ENCODE data around the gene PAMR1.

The PAMR1 gene

DNA sequence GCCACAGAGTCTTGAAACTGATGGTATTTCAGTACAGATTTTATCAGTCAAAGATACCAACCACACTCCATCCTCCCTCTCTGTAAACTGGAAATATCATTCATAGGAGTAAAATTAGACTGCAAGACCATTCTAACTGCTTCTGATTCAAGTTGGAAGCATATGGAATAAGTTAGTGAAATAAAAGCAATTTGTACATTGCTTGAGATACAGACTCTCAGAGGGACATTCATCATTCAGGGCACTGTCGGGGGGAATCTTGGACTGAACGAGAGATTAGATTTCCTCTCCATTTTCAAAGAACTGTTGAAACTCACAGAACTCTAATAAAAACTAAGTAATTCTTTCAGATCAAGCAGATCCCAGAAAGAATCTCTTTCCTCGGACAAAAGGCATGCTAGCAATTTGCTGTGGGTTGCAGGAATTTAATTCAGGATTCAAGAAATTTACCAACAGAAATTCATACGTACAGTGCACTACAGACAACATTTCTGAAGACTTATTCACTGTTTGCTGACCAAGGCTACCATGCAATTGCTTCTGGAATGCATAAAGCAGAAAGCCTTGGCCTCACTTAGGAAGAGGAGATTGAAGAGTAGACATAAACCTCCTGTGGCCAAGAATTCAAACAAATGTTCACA, 34.1 kb downstream of the PAMR1 start:
- no peak for DNase-seq

DNA sequence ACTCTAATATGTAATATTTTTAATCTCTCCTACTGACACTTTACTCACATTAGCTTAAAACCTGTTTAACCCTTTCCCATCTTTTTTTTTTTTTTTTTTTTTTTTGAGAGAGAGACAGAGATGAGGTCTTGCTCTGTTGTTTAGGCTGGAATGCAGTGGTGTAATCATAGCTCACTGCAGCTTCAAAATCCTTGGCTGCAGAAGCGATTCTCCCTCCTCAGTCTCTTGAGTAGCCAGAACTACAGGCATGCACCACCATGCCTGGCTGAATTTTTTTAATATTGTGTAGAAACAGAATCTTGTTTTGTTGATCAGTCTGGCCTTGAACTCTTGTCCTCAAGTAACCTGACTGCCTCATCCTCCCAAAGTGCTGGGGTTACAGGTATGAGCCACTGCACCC, 37.3 kb downstream of the PAMR1 start:
- DNase-seq = no peak

DNA sequence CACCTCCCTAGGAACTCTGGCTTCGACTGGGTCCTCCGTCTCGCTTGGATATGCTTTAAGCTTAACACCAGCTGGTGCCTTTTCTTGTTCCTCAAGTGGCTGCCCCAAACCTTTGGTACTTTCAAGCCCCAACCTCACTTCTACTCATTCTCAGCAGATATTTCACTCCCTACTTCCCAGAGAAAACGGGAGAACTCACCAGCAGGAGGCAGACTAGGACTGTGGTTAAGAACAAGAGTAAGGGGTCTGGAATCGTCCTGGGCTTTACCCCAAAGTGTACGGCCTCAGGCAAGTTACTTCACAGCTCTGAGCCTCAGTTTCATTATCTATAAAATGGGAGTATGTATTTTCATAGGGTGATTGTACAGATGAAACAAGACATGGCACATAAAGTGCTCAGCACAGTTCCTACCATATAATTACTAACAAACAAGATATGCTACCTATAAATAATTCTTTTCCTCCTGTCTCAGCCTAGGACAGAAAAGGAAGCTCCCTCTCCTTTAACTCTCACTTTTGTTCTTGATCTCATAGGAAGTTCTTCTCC, 37.8 kb downstream of the PAMR1 start:
- DNase-seq = no peak

DNA sequence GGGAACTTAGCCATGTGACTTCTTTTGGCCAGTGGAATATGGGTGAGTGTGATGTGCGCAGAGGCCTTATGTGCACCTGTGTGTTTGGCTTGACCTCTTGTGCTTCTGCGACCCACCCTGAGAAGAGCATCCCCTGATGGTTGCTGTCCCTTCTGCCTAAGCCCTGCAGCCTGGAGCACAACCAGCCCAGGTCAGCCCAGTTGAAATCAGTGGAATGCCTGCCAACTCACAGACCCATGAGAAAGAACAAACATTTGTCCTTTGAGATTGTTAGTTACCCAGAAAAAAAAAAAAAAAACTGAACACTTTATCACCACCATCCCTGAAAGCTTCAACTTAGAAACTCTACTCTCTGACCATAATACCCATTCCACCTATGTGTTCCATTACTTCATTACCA, 38.5 kb downstream of the PAMR1 start:
- no peak for DNase-seq

DNA sequence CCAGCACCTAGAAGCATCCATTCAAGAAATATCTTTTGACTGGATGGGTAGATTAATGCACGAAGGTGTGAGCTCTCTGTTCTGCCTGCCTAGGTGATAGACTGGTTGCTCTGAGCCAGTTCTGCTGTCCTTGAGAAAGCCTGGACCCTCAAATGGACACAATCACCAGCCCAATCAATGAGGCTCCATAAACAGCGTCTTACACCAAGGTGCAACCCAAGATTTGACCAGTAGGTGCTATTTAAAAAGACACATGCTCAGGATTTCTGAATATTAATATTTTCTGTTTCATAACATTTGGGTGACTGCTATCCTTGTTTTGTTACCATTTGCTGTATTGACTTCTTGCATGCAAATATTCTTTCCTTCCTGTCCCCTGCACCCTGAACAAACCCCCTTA, 39.0 kb downstream of the PAMR1 start:
- DNase-seq = no peak

DNA sequence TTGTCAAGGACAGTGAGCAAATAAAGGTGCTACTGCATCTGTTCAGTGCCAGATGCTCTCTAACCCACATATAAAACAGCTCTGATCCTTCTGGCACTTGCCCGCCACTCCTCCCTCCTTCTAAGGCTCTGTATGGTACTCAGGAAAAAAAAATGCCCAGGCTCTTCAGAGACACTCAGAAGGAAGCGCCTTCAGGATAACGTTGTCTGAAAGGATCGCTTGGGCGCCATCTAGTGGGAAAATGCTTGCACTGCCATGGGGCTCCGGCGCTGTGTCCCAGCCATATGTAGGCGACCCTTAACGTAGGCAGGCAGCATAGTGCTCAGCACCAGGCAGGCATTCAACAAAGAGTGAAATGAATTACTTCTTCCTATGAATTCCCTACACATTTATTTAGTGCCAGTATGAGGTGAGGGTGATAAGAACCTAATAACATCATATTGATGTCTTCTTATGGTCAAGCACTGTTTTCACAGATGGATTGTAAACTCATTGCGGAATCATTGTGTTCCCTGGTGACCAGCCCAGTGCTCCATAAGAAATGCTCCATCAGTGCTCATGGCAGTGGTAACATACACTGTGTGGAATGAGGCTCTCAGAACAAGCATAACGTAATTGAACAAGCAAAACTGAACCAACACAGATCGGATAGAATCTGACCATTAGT, 39.6 kb downstream of the PAMR1 start:
- DNase-seq = peak; percentile 28

DNA sequence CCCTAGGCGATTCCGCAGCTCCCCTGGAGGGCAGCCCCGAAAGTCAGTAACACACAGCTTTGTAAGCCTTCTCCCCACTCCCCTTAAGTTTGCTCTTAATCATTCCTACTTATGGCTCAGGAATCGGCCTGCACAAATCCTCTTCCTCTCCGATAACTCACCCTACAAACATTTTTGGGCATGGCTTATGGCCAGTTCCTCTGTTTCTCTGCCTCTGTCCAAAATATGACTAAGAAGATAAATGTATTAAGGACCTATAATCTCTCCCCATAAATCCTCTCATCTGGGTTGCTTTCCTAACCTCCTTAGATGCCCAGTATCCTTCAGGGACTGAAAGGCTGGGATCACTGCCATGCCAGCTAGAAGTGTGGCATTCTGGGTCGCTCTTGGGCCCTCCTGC, 41.0 kb downstream of the PAMR1 start:
- no peak for DNase-seq

DNA sequence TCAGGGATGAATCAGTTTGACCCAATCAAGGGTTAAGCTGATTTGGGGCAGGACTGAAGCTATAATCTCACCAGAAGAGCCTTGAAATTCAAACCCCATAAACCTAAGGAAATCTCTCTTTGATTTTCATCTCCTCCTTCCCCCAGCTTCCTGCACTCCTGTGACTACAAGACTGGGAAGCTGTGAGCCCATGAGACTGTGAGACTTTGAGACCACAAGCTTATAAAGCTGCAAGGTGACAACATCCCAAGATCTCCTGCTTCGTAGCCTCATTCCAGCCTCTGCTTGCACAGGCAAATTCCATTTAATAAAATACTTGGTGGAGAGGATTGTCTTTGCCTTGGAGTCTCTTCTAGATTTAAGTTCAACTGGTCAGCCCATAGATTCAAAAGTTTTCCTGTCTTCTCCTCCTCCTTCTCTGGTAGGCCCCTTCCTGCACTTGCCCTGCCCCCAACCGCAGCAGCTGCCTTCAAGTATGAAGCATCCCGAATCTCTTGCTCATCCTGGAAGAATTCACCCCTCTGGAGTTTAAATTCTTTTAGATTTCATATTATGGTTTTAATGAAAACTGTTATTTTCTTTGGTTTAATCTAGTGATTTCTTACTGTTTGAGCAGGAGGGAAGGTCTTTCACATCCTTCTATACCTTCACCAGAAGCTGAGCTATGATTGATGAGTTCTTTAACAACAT, 42.1 kb downstream of the PAMR1 start:
- DNase-seq = no peak

DNA sequence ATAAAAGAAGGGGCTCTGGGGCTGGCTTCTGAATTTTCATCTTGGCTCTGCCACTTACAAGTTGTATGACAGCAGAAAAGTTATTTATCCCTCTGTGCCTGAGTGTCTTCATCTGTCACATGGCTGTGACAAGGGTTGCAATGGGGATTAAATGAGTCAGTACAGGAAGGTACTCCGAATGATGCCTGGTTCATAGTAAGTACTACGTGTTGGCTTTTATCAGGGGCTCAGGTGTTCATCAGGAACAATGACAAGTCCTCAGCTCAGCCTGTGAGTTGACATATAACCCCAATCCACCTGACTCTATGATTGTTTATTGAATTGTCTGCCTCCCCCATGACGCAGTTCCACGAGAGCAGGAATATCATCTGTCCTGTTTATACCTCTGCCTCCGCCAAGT, 45.7 kb downstream of the PAMR1 start:
- no peak for DNase-seq

DNA sequence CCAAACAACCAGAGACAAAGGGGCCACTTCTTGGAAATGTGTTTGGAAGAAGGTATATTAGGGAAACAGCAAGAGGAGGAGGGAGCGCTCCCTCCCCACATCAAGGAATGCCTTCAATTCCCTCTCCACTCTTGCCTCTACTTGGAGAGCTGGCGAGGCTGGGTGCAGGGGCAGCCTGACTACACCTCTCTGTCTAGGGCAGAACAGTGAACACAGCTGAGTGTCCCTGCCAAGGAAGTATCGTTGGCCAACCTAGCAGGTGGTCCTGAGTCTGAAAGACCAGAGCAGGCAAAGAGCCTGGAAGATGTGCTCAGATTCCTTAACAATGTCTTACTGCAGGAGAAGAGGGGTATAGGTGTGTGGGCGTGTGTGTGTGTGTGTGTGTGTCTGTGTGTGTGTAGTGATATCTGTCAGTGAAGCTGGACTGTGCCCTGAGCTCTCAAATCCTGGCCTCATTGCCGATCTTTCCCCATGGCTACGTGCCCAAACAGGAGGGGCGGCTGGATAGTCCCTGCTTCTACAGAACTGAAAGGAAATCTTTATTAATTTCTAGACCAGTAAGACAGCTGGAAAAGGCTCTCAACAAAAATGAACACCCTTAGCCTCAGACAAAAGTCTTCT, 46.8 kb downstream of the PAMR1 start:
- DNase-seq = no peak

DNA sequence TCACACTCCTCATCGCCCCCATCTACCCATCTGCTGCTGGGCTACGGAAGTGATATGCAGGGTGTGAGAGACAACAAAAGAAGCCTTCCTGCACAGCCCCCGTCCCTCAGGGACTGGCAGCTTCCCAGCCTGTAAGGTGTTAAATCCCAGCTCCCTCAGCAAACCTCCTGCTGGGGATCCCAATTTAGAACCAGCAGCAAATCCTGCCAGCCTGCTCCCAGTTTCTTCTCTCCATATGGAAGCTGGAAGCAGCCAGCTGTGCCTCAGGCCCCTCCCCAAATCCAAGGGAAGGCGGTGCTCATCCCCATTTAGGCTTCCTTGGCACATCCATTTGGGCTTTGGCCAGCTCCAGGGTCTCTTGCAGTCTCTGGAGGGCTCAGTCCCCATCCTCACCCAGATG, 47.5 kb downstream of the PAMR1 start:
- no peak for DNase-seq

DNA sequence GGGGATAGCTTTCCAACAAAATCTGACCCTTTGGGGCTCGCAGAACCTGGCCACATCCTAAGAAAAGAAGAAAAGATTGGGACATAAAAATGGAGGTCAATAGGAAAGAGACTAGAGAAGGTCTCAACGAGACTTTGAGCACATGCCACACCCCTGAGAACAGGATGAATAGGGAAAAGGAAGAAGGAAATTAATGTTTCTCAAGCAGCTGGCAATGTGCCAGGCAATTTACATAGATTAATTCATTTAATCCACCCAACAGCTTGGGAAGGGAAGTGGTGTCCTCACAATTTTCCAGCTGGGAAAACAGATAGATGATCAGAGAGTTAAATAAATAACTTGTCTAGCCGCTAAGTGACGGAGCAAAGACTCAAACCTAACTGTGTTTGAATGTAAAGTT, 50.7 kb downstream of the PAMR1 start:
- DNase-seq = no peak

DNA sequence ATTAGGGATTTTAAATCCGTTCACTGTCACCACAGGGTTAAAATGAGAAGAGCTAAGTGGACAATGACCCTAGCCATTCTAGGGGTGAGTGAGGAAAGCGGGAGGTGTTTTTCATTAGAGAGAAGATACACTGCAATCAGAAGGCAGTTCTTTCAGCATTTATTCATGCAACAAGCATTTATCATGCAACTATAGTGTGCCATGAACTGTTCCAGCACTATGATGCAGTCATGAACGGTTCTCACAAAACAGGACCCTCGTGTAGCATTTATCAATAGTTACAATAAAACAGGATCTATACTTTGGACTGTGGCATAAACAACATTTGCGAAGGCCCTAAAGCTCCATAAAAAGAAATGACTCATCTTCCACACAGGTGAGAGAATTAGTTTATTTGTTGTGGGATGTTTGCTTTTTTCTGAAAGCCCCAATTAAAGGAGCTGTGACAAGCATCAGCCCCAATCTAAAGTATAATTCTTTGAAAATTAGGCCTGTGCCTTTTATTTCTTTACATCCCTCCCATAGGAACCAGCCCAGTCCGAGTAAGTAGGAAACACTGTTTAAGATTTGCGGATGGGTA, 51.5 kb downstream of the PAMR1 start:
- no peak for DNase-seq

DNA sequence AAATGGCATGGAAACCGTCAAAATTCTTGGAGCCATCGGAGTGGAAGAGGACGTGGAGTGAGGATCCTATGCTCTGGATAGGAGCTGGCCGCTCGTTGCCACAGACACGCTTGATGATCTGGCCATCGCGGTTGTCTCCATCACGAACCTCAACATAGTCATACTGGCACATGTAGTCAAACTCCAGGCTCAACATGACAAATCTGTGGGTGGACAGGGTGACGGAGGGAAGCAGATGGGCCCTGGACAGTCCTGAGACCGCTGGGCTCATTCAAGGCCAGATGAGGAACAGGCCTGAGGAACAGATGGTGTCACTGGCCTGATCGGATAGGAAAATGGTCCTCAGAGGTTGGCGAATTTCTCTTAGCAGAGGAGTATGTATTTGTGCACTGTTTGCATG, 54.8 kb downstream of the PAMR1 start:
- DNase-seq = no peak

DNA sequence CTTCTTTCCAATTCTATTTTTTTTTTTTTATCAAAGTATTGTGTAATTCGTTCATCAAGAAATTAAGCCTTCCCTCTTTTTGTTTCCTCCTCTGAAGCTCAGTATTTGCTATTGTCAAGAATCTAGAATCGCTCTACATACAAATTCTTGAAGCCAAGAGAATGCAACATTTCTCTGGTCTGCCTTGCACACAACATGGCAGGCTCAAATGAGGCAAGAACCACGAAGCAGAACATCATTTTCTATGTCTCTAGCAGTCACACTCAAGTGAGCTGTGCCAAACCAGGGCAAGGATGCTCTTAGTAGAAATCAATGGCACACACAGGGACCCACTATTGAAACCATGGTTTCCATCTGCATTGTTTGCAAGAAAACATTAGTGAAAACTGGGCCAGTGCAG, 59.4 kb downstream of the PAMR1 start:
- DNase-seq = no peak

DNA sequence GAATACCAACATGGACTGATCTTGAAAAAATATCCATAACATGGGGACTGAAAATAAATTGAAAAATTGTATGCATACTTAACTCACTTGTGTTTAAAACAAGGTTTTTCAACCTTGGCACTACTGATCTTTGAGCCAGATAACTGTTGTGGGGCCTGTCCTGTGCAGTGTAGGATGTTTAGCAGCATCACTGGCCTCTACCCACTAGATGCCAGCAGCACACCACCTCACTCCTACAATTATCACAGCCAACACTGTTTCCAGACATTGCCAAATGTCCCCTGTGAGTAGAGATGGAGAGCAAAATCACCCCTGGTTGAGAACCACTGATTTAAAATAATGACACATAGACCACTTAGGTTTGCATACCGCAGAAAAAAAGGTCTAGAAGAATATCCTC, 61.1 kb downstream of the PAMR1 start:
- DNase-seq = no peak

DNA sequence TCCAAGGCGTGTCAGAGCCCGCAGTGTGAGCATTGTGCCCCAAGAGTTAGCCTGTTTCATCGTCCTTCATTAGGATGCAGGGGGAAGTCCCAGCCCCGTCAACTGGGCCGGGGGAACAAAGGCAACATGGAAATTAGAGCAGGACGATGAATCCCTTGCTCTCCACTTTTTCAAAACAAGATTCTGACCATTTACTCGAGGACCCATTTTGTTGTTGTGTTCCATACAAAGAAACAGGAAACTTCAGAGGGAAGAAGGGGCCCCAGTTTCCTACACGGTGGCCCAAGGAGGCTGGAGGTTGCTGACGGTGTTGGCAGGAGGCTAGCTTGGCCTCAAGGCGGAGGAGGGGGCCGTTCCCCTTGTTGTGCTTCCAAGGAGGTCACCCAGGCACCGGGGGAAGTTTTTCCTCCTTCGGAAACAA, 62.1 kb downstream of the PAMR1 start:
- DNase-seq = no peak

DNA sequence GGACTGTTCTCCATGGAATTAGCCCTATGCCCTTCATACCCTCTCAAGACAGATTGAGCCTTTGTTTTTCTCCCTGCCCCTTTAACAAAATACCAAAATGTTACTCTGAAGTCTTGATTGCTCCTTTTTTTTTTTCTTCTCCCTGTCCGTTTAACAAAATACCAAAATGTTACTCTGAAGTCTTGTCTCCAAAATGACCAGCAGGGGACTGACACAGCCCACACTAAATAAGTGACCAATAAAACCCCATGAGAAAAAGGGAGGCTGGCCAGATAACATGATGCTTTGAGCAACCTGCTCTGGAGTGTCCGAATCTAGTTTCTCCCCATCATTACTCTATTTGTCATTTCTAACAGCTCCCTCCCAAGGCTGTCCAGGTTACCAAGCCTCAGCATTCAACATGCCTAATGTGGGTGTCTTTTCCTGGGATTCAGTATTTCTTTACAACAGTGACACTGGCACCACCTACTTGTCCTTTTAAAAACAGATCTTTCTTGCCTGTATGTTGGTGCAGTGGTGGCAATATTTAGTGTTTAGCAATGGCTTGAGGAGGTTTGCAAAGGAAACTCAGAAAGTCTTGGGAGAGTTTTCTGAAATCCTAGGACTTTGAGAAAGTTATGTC, 63.4 kb downstream of the PAMR1 start:
- no peak for DNase-seq

DNA sequence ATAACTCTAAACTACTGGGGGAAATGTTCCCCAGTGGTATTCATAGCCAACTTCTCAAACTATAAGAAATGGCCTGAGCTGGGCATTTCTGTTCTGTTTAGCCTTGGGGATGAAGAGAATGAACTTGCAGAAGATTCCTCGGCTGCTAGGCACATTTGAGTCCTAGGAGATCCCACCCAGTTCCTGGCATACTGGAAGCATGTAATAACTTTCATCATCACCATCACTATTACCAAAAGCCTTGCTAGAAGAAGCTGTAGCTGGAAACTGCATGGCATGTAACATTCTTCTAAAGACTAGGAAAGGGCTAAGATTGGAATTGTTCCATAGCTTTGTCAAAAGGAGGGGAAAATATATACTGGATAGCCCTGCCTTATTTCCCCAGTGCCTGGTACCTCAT, 65.9 kb downstream of the PAMR1 start:
- no peak for DNase-seq

DNA sequence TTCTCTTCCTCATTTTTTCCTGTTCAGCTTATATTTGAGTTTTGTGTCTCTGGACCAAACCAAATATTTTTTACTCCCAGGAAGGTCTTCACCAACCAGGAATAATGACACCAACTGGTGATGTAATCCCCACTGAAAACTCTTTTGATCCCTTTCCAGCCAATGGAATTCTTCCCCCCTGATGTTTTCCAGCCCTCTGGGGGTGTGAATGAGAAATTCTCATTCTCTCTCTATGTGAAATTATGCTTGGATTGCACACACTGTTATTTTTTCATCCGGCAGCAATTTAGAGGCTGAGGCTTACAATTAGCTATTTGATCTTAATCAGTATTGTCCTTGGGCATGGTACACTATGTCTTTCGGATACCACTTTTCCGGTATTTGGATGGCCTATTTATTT, 66.6 kb downstream of the PAMR1 start:
- DNase-seq = no peak

DNA sequence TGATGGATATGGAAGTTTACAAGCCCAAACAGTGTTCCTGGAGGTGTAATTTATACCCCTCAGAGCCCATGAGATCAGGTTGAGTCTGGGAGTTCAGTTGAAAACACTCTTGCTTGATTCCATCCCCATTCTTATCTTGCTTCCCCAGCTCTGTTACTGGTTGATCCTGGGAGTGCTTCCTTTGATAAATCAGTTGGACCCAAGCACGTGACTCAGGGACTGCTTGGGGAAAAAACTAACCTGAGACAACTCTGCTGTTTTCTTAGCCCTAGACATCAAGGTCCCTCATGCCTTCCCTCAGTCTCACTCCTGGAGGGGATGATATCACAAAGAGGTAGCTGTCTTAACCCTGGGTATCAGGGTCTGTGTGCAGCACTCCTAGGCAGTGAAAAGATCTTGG, 71.1 kb downstream of the PAMR1 start:
- no peak for DNase-seq

DNA sequence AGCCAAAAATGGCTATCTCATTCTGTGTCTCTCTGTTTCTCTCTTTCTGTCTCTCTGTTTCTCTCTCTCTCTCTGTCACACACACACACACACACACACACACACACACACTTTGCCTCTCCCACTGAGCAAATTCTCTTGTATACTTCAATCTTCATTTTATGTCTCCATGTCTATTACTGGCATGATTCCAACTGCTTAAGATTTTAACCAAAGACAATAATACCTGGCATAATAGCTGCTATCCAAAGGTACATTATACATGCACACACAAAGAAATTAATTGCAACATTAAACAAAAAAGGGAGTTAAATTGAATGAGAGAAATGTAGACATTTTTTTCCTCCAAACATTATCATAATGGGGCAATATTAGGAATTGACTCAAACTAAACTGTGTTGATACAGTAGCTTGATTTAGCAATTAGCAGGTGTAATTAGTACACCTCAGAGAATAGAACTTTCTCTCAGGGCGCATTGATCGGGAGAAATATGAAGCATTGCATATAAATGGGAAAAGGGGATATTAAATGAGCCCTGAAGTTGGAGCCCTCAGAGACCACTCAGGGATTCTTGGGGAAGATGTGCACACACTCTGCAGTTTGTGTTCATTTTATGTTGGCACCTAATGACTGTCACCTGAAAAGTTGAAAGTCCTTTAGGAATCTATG, 88.7 kb downstream of the PAMR1 start:
- no peak for DNase-seq
